Coronary artery (tissue), 2 donors: ENCODE data around the gene RASAL1.

Source experiments
- DNase-seq: peaks from one replicate; pipeline ENCODE4 v3.0.0-alpha.2; 2017; ENCODE audit warnings: low spot score
- H3K27ac ChIP-seq, 2 donors: fragments of 200-600 bp; sonication (generic); one replicate each; pipeline ENCODE4 v1.5.1; 2016 to 2019
- H3K4me3 ChIP-seq: fragments of 200-600 bp; sonication (generic); 2 replicates; pipeline ENCODE4 v1.5.1; 2016; ENCODE audit warnings: mild to moderate bottlenecking, moderate library complexity
- CTCF ChIP-seq: fragments of 200-600 bp; sonication (generic); IDR thresholded peaks from one replicate; pipeline ENCODE4 v1.5.1; 2019; ENCODE audit warnings: antibody characterized with exemption

Gene RASAL1

GRCh38 chr12:113170457-113170856, 34.9 kb upstream of the RASAL1 start:
- no peak overlapping the region for H3K4me3 ChIP-seq
- H3K27ac ChIP-seq: no peak overlapping the region
- TF ChIP-seq CTCF: no peak
- no peak for DNase-seq

DNA sequence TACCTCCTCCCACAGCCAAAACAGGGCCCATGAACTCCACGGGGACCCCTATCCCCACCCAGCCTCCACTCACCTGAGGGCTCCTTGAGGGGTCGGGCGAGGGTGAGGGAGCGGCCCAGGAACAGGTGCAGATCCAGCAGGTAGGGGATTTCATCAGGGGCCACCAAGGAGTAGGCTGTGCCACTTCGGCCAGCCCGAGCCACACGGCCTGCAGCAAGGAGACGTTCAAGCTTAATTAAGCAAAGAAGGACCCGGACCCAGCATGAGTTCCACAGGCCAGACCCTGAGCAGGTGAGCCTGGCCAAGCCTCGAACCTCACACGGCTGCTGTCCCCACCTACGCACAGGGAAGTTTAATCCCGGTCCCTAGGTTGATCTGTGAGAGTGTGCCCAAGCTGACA, 34.1 kb upstream of the RASAL1 start:
- H3K4me3 ChIP-seq: no peak overlapping the region
- no peak for TF ChIP-seq CTCF
- H3K27ac ChIP-seq: no peak overlapping the region
- no peak for DNase-seq

GRCh38 chr12:113167868-113168267, 32.3 kb upstream of the RASAL1 start:
- H3K4me3 ChIP-seq: no peak overlapping the region
- H3K27ac ChIP-seq: no peak overlapping the region
- TF ChIP-seq CTCF: no peak
- no peak for DNase-seq

- Histone ChIP-seq H3K27ac (no peak overlapping the region), H3K4me3 (no peak overlapping the region)
- DNase-seq: no peak
- no peak for TF ChIP-seq CTCF
Observed at GRCh38 chr12:113165521-113166450, 30.2 kb upstream of the RASAL1 start.

DNA sequence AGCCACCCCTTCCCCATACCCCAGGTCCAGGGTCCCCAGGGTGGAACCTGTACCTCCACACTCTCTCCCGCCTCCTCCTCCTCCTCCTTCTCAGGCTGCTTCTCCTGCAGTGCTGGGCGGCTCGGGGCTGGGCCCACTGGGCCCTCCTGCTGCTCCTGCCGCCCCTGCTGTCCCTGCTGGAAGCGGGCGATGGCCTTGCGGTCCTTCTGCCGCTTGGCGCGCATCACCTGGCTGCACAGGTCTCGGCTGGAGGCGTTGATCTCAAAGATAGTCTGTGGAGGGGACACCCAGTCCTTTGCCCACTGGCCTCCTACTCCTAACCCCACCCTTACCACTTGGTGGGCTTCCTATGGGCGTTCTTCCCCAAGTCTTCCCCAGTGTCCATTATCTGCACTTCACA, 28.5 kb upstream of the RASAL1 start:
- H3K27ac ChIP-seq: no peak overlapping the region
- DNase-seq: no peak
- no peak overlapping the region for H3K4me3 ChIP-seq
- no peak for TF ChIP-seq CTCF

- Histone ChIP-seq H3K4me3 (no peak overlapping the region), H3K27ac (no peak overlapping the region)
- DNase-seq: no peak
- no peak for TF ChIP-seq CTCF
Observed at GRCh38 chr12:113163030-113163360, 27.4 kb upstream of the RASAL1 start.
